HepG2 (cell line): ENCODE data around the gene GLOD4. TPM values are rescaled to one million over a fixed set of nuclear protein-coding genes. Genes with fewer than 3 reads are reported as not detected.

Experiments
- ATAC-seq: fragments of 200-7000 bp; cut with Tn5 transposase; 3 replicates; pipeline ENCODE4 v1.9.1; 2020; ENCODE audit warnings: mild to moderate bottlenecking, moderate library complexity
- BruUV-seq: library from RNA; stranded (reverse); fragments of 400-500 nt; replicated peaks from 2 replicates; lab custom pipeline; 2021; lab: Mats Ljungman, UMichigan
- CTCF ChIA-PET: fragments of 300-600 bp; formaldehyde crosslinking; extraction: SDS; loops from one replicate; lab custom pipeline; 2021; ENCODE audit warnings: low total read pairs, inconsistent platforms, low intra/inter-chr PET ratio; lab: Yijun Ruan, JAX
- POLR2A ChIA-PET: fragments of 350-600 bp; sonication (Branson Sonifier 250); formaldehyde crosslinking; loops from one replicate; lab custom pipeline; 2020; ENCODE audit warnings: antibody characterized with exemption, inconsistent platforms; lab: Yijun Ruan, JAX
- DNase-seq: peaks from one replicate; pipeline ENCODE4 v3.0.0-alpha.2; 2015; ENCODE audit warnings: low spot score
- FAIRE-seq: peaks from 3 replicates; lab custom pipeline; 2011; peaks lifted over from hg19 to GRCh38; lab: Jason Lieb, UNC
- H2AFZ ChIP-seq: one replicate; pipeline ENCODE4 v1.6.1; 2011; ENCODE audit warnings: low read length, inconsistent platforms
- H3K27ac ChIP-seq: fragments of 300-600 bp; 3 replicates; pipeline ENCODE4 v1.8.0; 2011; ENCODE audit warnings: mixed run types, mild to moderate bottlenecking, mixed read lengths, low read length, inconsistent platforms; ENCODE audit not compliant: insufficient read depth; ENCODE audit errors: extremely low read length
- H3K27me3 ChIP-seq, 2 experiments: fragments of 200-600 bp in 1 of 2; 2 replicates in 1 of 2; 3 replicates in 1 of 2; pipeline versions ENCODE4 v1.6.0 to v1.8.0; 2011; ENCODE audit warnings: low read length in 2 of 2, mild to moderate bottlenecking in 2 of 2, moderate library complexity in 2 of 2, inconsistent platforms in 1 of 2; ENCODE audit not compliant: insufficient read depth in 2 of 2, control insufficient read depth in 1 of 2
- H3K36me3 ChIP-seq, 2 experiments: fragments of 200-600 bp in 1 of 2; replicated peaks in 1 of 2; 2 replicates in 1 of 2; 3 replicates in 1 of 2; pipeline versions ENCODE4 v1.5.1 to v1.8.0; 2011; ENCODE audit warnings: low read length in 2 of 2, inconsistent platforms in 1 of 2; ENCODE audit not compliant: insufficient read depth in 2 of 2, control insufficient read depth in 1 of 2
- H3K4me1 ChIP-seq: 2 replicates; pipeline ENCODE4 v1.5.1; 2012; ENCODE audit warnings: low read length, inconsistent platforms; ENCODE audit not compliant: insufficient read depth
- H3K4me2 ChIP-seq: 2 replicates; pipeline ENCODE4 v1.6.0; 2011; ENCODE audit warnings: low read depth, low read length, inconsistent platforms
- H3K4me3 ChIP-seq, 3 experiments: fragments of 200-600 bp in 1 of 3; sonication (generic), shearing (Covaris generic) in 1 of 3; replicated peaks in 1 of 3; 2 replicates each; pipeline ENCODE4 v1.5.1; 2011 to 2016; ENCODE audit warnings: low read length in 3 of 3, inconsistent platforms in 2 of 3, low read depth in 2 of 3, mild to moderate bottlenecking in 2 of 3, control low read depth in 1 of 3, mixed read lengths in 1 of 3; ENCODE audit not compliant: insufficient read depth in 1 of 3
- H3K79me2 ChIP-seq: one replicate; pipeline ENCODE4 v1.6.1; 2011; ENCODE audit warnings: low read length, inconsistent platforms; ENCODE audit not compliant: insufficient read depth
- H3K9ac ChIP-seq: 2 replicates; pipeline ENCODE4 v1.6.0; 2011; ENCODE audit warnings: mild to moderate bottlenecking, low read depth, low read length, inconsistent platforms; ENCODE audit not compliant: insufficient read depth
- H3K9me3 ChIP-seq: 2 replicates; pipeline ENCODE4 v1.5.1; 2012; ENCODE audit warnings: mild to moderate bottlenecking, low read length
- H4K20me1 ChIP-seq: 2 replicates; pipeline ENCODE4 v1.6.0; 2011; ENCODE audit warnings: inconsistent platforms, mild to moderate bottlenecking, low read length, moderate library complexity; ENCODE audit not compliant: insufficient read depth
- AGO2 ChIP-seq: fragments of 200-400 bp; formaldehyde crosslinking; optimal IDR thresholded peaks from 2 replicates; pipeline ENCODE3; 2017; ENCODE audit warnings: mild to moderate bottlenecking, low read depth, low read length, moderate library complexity
- MYNN ChIP-seq: sonication (generic); formaldehyde crosslinking; IDR thresholded peaks from 2 replicates; pipeline ENCODE4 v1.4.0; 2020; ENCODE audit warnings: mild to moderate bottlenecking, low read depth, missing genetic modification reagents
- ZBED4 ChIP-seq: sonication (generic); formaldehyde crosslinking; IDR thresholded peaks from 2 replicates; pipeline ENCODE4 v1.4.0; 2020; ENCODE audit warnings: missing genetic modification reagents, borderline replicate concordance
- ZFAT ChIP-seq: sonication (generic); formaldehyde crosslinking; conservative IDR thresholded peaks from 2 replicates; pipeline ENCODE4 v1.8.1; 2023; ENCODE audit warnings: missing genetic modification reagents, inconsistent platforms
- ZNF3 ChIP-seq: IDR thresholded peaks from 2 replicates; pipeline ENCODE4 v1.7.0; 2017; ENCODE audit warnings: inconsistent platforms
- ZNF431 ChIP-seq: sonication (generic); formaldehyde crosslinking; IDR thresholded peaks from 2 replicates; pipeline ENCODE4 v1.9.0; 2022; ENCODE audit warnings: missing genetic modification reagents, low read depth, mild to moderate bottlenecking, borderline replicate concordance
- WGBS: methylation state at CpG from one replicate; pipeline ENCODE4 v1.1.6; 2017; ENCODE audit warnings: low lambda C conversion rate; 5-methylcytosine and 5-hydroxymethylcytosine counted together
- in situ Hi-C: cut with HindIII; loops from 2 replicates; pipeline ENCODE4 v1.10.0; 2017; ENCODE audit warnings: low pct_unique_long_range_greater_than_20kb; ENCODE audit not compliant: extremely low pct_ligation_motif_present
- intact Hi-C: fragments of 100-400 bp; cut with micrococcal nuclease; formaldehyde crosslinking; loops from one replicate; pipeline ENCODE4 v1.10.0; 2022; ENCODE audit not compliant: unreplicated experiment
- polyA plus RNA-seq, 8 experiments: library from polyadenylated mRNA; depleted of rRNA in 3 of 8; stranded (reverse) in 7 of 8; unstranded in 1 of 8; fragments of >200 nt; fragmentation: Illumina TruSeq in 4 of 8; extraction: Trizol in 4 of 8; gene quantifications; 2 replicates each; pipeline versions ENCODE4 v1.2.1 to v1.2.3, GENCODE V29; 2011 to 2016; ENCODE audit warnings: low read depth in 4 of 8, missing spikeins in 1 of 8, mixed read lengths in 1 of 8; ENCODE audit not compliant: insufficient read depth in 1 of 8
- total RNA-seq, 5 experiments: library from RNA; depleted of rRNA; stranded (reverse); fragments of >200 nt; fragmentation: Illumina TruSeq; extraction: Trizol; gene quantifications; 2 replicates each; pipeline ENCODE4 v1.2.3, GENCODE V29; 2016; ENCODE audit warnings: low read depth in 1 of 5
- TF ChIP-seq, protein P1 (sequence below): sonication (generic); formaldehyde crosslinking; IDR thresholded peaks from 2 replicates; pipeline ENCODE4 v1.5.1; 2020; ENCODE audit warnings: missing genetic modification reagents, mild to moderate bottlenecking, borderline replicate concordance
- TF ChIP-seq, protein P2 (sequence below): IDR thresholded peaks from 2 replicates; pipeline ENCODE4 v1.6.1; 2012; ENCODE audit warnings: inconsistent platforms

Gene GLOD4
- total and polyA plus RNA-seq, 2 of the 13 experiments (the other 11 are each of a cell fraction or from before 2014, with no cell fraction given), result 53.7 to 87.8 TPM

DNA sequence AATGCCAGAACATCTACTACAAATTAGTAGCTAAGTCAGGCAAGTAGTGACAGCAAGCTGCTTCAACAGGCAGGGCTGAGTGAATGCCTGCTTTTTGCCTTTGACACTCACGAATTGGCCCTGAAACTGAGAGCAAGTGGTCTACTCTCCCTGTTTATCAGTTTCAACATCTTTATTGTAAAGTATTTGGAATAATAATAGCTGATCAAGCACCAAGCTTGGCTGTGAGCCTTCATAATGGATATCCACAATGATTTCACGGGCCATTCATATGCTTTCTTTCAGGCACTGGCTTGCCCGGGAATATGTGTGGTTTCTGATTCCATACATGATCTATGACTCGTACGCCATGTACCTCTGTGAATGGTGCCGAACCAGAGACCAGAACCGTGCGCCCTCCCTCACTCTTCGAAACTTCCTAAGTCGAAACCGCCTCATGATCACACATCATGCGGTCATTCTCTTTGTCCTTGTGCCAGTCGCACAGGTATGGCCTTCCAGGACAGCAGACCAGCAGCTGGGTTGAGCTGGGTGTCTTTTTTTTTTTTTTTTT, 44.4 kb downstream of the GLOD4 start:
- ATAC-seq, result no peak
- no peak overlapping the region for H3K27ac ChIP-seq
- CTCF ChIA-PET, result no interaction called here

More for the DNA sequence above, 44.4 kb downstream of the GLOD4 start:
- Histone ChIP-seq H3K9ac (no peak overlapping the region), H3K79me2 (peaks cover 28% of the 10 kb centered on the region), H3K4me1 (peaks cover 28% of the 10 kb centered on the region), H3K27me3 (no peaks in the 10 kb centered on the region), H3K4me3 (no peak overlapping the region), H3K36me3 (peaks cover 11 to 38% of the 10 kb centered on the region in 2 experiments), H3K9me3 (no peaks in the 10 kb centered on the region), H4K20me1 (no peaks in the 10 kb centered on the region), H2AFZ (no peak overlapping the region), H3K4me2 (no peak overlapping the region)
- in situ Hi-C loops, result no loop called here
- 98% methylated on average over 13 of the region's 13 CpGs for WGBS
- BruUV-seq, result no TSS peak
- POLR2A ChIA-PET, result no interaction called here
- FAIRE-seq (no peak), DNase-seq (no peak)
- TF ChIP-seq, protein P1, sequence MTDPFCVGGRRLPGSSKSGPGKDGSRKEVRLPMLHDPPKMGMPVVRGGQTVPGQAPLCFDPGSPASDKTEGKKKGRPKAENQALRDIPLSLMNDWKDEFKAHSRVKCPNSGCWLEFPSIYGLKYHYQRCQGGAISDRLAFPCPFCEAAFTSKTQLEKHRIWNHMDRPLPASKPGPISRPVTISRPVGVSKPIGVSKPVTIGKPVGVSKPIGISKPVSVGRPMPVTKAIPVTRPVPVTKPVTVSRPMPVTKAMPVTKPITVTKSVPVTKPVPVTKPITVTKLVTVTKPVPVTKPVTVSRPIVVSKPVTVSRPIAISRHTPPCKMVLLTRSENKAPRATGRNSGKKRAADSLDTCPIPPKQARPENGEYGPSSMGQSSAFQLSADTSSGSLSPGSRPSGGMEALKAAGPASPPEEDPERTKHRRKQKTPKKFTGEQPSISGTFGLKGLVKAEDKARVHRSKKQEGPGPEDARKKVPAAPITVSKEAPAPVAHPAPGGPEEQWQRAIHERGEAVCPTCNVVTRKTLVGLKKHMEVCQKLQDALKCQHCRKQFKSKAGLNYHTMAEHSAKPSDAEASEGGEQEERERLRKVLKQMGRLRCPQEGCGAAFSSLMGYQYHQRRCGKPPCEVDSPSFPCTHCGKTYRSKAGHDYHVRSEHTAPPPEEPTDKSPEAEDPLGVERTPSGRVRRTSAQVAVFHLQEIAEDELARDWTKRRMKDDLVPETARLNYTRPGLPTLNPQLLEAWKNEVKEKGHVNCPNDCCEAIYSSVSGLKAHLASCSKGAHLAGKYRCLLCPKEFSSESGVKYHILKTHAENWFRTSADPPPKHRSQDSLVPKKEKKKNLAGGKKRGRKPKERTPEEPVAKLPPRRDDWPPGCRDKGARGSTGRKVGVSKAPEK (CRISPR knock-in tag), result no peak
- TF ChIP-seq, protein P2, sequence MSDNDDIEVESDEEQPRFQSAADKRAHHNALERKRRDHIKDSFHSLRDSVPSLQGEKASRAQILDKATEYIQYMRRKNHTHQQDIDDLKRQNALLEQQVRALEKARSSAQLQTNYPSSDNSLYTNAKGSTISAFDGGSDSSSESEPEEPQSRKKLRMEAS, result no peak
- no peak for TF ChIP-seq ZBED4 (CRISPR knock-in tag)
- no peak for TF ChIP-seq ZFAT (CRISPR knock-in tag)
- TF ChIP-seq ZNF431 (CRISPR knock-in tag), result no peak
- no peak for TF ChIP-seq AGO2
- no peak for TF ChIP-seq MYNN (CRISPR knock-in tag)
- no peak for TF ChIP-seq ZNF3 (CRISPR knock-in tag)
- intact Hi-C loops, result no loop called here
